HCT116 (cell line): Measurements from ENCODE around the gene MFAP2. TPM values are rescaled to one million over a fixed set of nuclear protein-coding genes. Genes with fewer than 3 reads are reported as not detected.

Experiments used
- ATAC-seq: fragments of 200-7000 bp; cut with Tn5 transposase; 2 replicates; pipeline ENCODE4 v1.9.1; 2020; ENCODE audit warnings: mild to moderate bottlenecking, moderate library complexity
- BruUV-seq: library from RNA; stranded (reverse); fragments of 400-500 nt; replicated peaks from 2 replicates; lab custom pipeline; 2021; lab: Mats Ljungman, UMichigan
- CTCF ChIA-PET: fragments of 300-600 bp; sonication (Branson Sonifier 250); formaldehyde crosslinking; loops from one replicate; lab custom pipeline; 2021; ENCODE audit warnings: antibody characterized with exemption; lab: Charles Lee
- POLR2A ChIA-PET: fragments of 300-600, 350-600 bp; sonication (Branson Sonifier 250); formaldehyde crosslinking; loops from one replicate; lab custom pipeline; 2021; ENCODE audit warnings: antibody characterized with exemption; lab: Charles Lee
- RAD21 ChIA-PET, 2 experiments: fragments of 300-600 bp; sonication (Branson Sonifier 250); formaldehyde crosslinking; loops; one replicate each; lab custom pipeline; 2023; ENCODE audit warnings: low total read pairs in 2 of 2; ENCODE audit not compliant: uncharacterized antibody in 2 of 2, unreplicated experiment in 2 of 2, low non-redundant PET in 1 of 2; lab: Charles Lee
- DNase-seq: peaks from one replicate; pipeline ENCODE4 v3.0.0-alpha.2; 2010; ENCODE audit warnings: low read depth, low spot score
- H2AFZ ChIP-seq: fragments of 200-600 bp; shearing (Covaris generic), sonication (generic); 2 replicates; pipeline ENCODE4 v1.6.1; 2017; ENCODE audit warnings: low read depth, mixed run types, mixed read lengths, antibody characterized with exemption, low read length; ENCODE audit not compliant: poor library complexity, severe bottlenecking
- H3K27ac ChIP-seq: 2 replicates; pipeline ENCODE4 v1.5.1; 2012; ENCODE audit warnings: low read depth, low read length
- H3K27me3 ChIP-seq: fragments of 200-600 bp; sonication (generic); 2 replicates; pipeline ENCODE4 v1.6.1; 2016; ENCODE audit warnings: mixed run types, low read length, mixed read lengths; ENCODE audit not compliant: insufficient read depth
- H3K36me3 ChIP-seq, 2 experiments: fragments of 200-500 bp in 1 of 2; fragments of 200-600 bp in 1 of 2; sonication (Bioruptor generic) in 1 of 2; sonication (generic) in 1 of 2; 2 replicates each; pipeline versions ENCODE4 v1.5.1 to v1.6.1; 2014 to 2016; ENCODE audit warnings: low read length in 2 of 2, inconsistent platforms in 1 of 2, mixed read lengths in 1 of 2, mixed run types in 1 of 2; ENCODE audit not compliant: insufficient read depth in 2 of 2, control insufficient read depth in 1 of 2
- H3K4me1 ChIP-seq, 2 experiments: fragments of 200-600 bp in 1 of 2; sonication (generic) in 1 of 2; 2 replicates each; pipeline versions ENCODE4 v1.5.1 to v1.6.1; 2012 to 2017; ENCODE audit warnings: low read length in 2 of 2, inconsistent platforms in 1 of 2, mild to moderate bottlenecking in 1 of 2, mixed read lengths in 1 of 2, mixed run types in 1 of 2, moderate library complexity in 1 of 2; ENCODE audit not compliant: insufficient read depth in 2 of 2, control insufficient read depth in 1 of 2
- H3K4me2 ChIP-seq: fragments of 200-600 bp; sonication (generic); 2 replicates; pipeline ENCODE4 v1.6.1; 2017; ENCODE audit warnings: mixed run types, low read length, mixed read lengths
- H3K4me3 ChIP-seq, 2 experiments: fragments of 200-600 bp in 1 of 2; sonication (generic) in 1 of 2; replicated peaks in 1 of 2; 2 replicates each; pipeline ENCODE4 v1.5.1; 2011 to 2016; ENCODE audit warnings: low read length in 2 of 2, control low read depth in 1 of 2, low read depth in 1 of 2, mild to moderate bottlenecking in 1 of 2, mixed read lengths in 1 of 2, mixed run types in 1 of 2
- H3K79me2 ChIP-seq: fragments of 200-600 bp; sonication (generic); 2 replicates; pipeline ENCODE4 v1.6.1; 2017; ENCODE audit warnings: mild to moderate bottlenecking, mixed run types, low read length, moderate library complexity, mixed read lengths; ENCODE audit not compliant: insufficient read depth
- H3K9ac ChIP-seq: fragments of 200-600 bp; sonication (generic); 2 replicates; pipeline ENCODE4 v1.6.1; 2016; ENCODE audit warnings: low read length, mixed read lengths
- H3K9me2 ChIP-seq: fragments of 200-600 bp; sonication (generic), shearing (Covaris generic); 2 replicates; pipeline ENCODE4 v1.6.1; 2017; ENCODE audit warnings: mixed run types, mild to moderate bottlenecking, moderate library complexity; ENCODE audit not compliant: insufficient read depth
- H3K9me3 ChIP-seq, 2 experiments: fragments of 200-500 bp in 1 of 2; fragments of 200-600 bp in 1 of 2; sonication (Bioruptor generic) in 1 of 2; sonication (generic) in 1 of 2; 2 replicates each; pipeline ENCODE4 v1.6.1; 2014 to 2017; ENCODE audit warnings: low read length in 2 of 2, mixed read lengths in 2 of 2, inconsistent platforms in 1 of 2, low read depth in 1 of 2, mild to moderate bottlenecking in 1 of 2, mixed run types in 1 of 2, moderate library complexity in 1 of 2; ENCODE audit not compliant: control insufficient read depth in 1 of 2, insufficient read depth in 1 of 2
- H4K20me1 ChIP-seq: fragments of 200-600 bp; sonication (generic), shearing (Covaris generic); 2 replicates; pipeline ENCODE4 v1.6.1; 2017; ENCODE audit warnings: mixed run types, mild to moderate bottlenecking, moderate library complexity; ENCODE audit not compliant: insufficient read depth
- ATF3 ChIP-seq: IDR thresholded peaks from 2 replicates; pipeline ENCODE4 v1.6.1; 2012
- CBX3 ChIP-seq: IDR thresholded peaks from 2 replicates; pipeline ENCODE4 v1.6.1; 2012; ENCODE audit warnings: low read depth
- CEBPB ChIP-seq: IDR thresholded peaks from 2 replicates; pipeline ENCODE4 v1.6.1; 2012; ENCODE audit warnings: low read depth
- EGR1 ChIP-seq: IDR thresholded peaks from 2 replicates; pipeline ENCODE4 v1.6.1; 2012; ENCODE audit warnings: low read depth
- ELF1 ChIP-seq: IDR thresholded peaks from 2 replicates; pipeline ENCODE4 v1.6.1; 2012; ENCODE audit warnings: low read depth, borderline replicate concordance
- EZH2 ChIP-seq: fragments of 200-600 bp; sonication (generic); IDR thresholded peaks from 2 replicates; pipeline ENCODE4 v1.6.1; 2017; ENCODE audit warnings: antibody characterized with exemption, mixed run types
- EZH2phosphoT487 ChIP-seq: fragments of 200-600 bp; IDR thresholded peaks from 2 replicates; pipeline ENCODE4 v1.6.1; 2018; ENCODE audit warnings: antibody characterized with exemption, borderline replicate concordance
- FOSL1 ChIP-seq: IDR thresholded peaks from 2 replicates; pipeline ENCODE4 v1.6.1; 2012; ENCODE audit warnings: low read depth
- JUND ChIP-seq: IDR thresholded peaks from 2 replicates; pipeline ENCODE4 v1.6.1; 2012
- POLR2A ChIP-seq: IDR thresholded peaks from 2 replicates; pipeline ENCODE4 v1.7.0; 2011; ENCODE audit warnings: borderline replicate concordance; ENCODE audit not compliant: insufficient read depth, insufficient read length; ENCODE audit errors: extremely low read depth
- SIN3A ChIP-seq: IDR thresholded peaks from 2 replicates; pipeline ENCODE4 v1.6.1; 2012; ENCODE audit warnings: low read depth
- TCF7L2 ChIP-seq: IDR thresholded peaks from 2 replicates; pipeline ENCODE4 v1.7.0; 2011; ENCODE audit warnings: borderline replicate concordance, inconsistent platforms; ENCODE audit not compliant: insufficient read depth, insufficient read length; ENCODE audit errors: extremely low read depth
- YY1 ChIP-seq: IDR thresholded peaks from 2 replicates; pipeline ENCODE4 v1.6.1; 2011; ENCODE audit warnings: low read length, low read depth, moderate library complexity, mild to moderate bottlenecking; ENCODE audit not compliant: insufficient replicate concordance; ENCODE audit errors: extremely low read depth
- ZFX ChIP-seq: fragments of 450-650 bp; IDR thresholded peaks from 2 replicates; pipeline ENCODE4 v1.6.1; 2017
- intact Hi-C: fragments of 100-400 bp; cut with micrococcal nuclease; formaldehyde crosslinking; loops from 2 replicates; pipeline ENCODE4 v1.10.0; 2022
- total RNA-seq: library from RNA; stranded (reverse); gene quantifications from one replicate; pipeline ENCODE4 v1.2.1, GENCODE V29; 2021; ENCODE audit not compliant: unreplicated experiment
- TF ChIP-seq, protein P1 (sequence below): IDR thresholded peaks from 2 replicates; pipeline ENCODE4 v1.6.1; 2011; ENCODE audit warnings: mild to moderate bottlenecking, low read length, moderate library complexity; ENCODE audit not compliant: insufficient replicate concordance; ENCODE audit errors: extremely low read depth
- TF ChIP-seq, protein P2 (sequence below), 3 experiments: fragments of 200-600 bp in 1 of 3; sonication (generic) in 1 of 3; IDR thresholded peaks in 2 of 3; conservative IDR thresholded peaks in 1 of 3; 2 replicates each; pipeline ENCODE4 v1.5.1; 2012 to 2017; ENCODE audit warnings: low read depth in 2 of 3, low read length in 2 of 3, antibody characterized with exemption in 1 of 3, borderline replicate concordance in 1 of 3, control low read depth in 1 of 3, mild to moderate bottlenecking in 1 of 3, mixed read lengths in 1 of 3, mixed run types in 1 of 3, moderate library complexity in 1 of 3; ENCODE audit not compliant: insufficient read depth in 1 of 3

MFAP2 gene
- total RNA-seq, 1 experiment from 2014 or later, result 63.1 TPM

GRCh38 chr1:16967095-16967575 is 13.3 kb downstream of the MFAP2 start:
- ATAC-seq, result no peak

GRCh38 chr1:16966282-16966681 is 14.1 kb downstream of the MFAP2 start:
- DNase-seq (no peak), ATAC-seq (no peak)
- H3K9me2 ChIP-seq, result no peaks in the 10 kb centered on the region
- POLR2A ChIA-PET, result interaction anchor here (1.0 kb wide), 1 partner anchor 14 kb away, joined by 3 read pairs; the partner anchor contains the start of gene MFAP2
- CTCF ChIA-PET, result interaction anchor here (1.1 kb wide), 1 partner anchor 18 kb away, joined by 3 read pairs; no protein-coding TSS in a partner anchor
- no peak overlapping the region for H3K9ac ChIP-seq
- H4K20me1 ChIP-seq, result no peaks in the 10 kb centered on the region
- H3K9me3 ChIP-seq, result no peaks in the 10 kb centered on the region
- intact Hi-C loops, result no loop called here
- no peaks in the 10 kb centered on the region for H3K79me2 ChIP-seq
- no peaks in the 10 kb centered on the region for H3K27me3 ChIP-seq
- peaks cover 3 to 8% of the 10 kb centered on the region in 2 experiments; a peak in 3 of 4 replicates for H3K4me1 ChIP-seq
- H3K4me2 ChIP-seq, result no peak overlapping the region
- no peak overlapping the region for H3K27ac ChIP-seq
- BruUV-seq, result no TSS peak
- RAD21 ChIA-PET, result no interaction called here
- H3K4me3 ChIP-seq, result no peak overlapping the region
- H3K36me3 ChIP-seq, result no peaks in the 10 kb centered on the region; a peak in 1 of 4 replicates
- H2AFZ ChIP-seq, result no peak overlapping the region
- TF ChIP-seq FOSL1, result no peak
- TF ChIP-seq CEBPB, result no peak
- TF ChIP-seq, protein P1, sequence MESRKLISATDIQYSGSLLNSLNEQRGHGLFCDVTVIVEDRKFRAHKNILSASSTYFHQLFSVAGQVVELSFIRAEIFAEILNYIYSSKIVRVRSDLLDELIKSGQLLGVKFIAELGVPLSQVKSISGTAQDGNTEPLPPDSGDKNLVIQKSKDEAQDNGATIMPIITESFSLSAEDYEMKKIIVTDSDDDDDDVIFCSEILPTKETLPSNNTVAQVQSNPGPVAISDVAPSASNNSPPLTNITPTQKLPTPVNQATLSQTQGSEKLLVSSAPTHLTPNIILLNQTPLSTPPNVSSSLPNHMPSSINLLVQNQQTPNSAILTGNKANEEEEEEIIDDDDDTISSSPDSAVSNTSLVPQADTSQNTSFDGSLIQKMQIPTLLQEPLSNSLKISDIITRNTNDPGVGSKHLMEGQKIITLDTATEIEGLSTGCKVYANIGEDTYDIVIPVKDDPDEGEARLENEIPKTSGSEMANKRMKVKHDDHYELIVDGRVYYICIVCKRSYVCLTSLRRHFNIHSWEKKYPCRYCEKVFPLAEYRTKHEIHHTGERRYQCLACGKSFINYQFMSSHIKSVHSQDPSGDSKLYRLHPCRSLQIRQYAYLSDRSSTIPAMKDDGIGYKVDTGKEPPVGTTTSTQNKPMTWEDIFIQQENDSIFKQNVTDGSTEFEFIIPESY, result no peak
- TF ChIP-seq CBX3, result no peak
- TF ChIP-seq ATF3, result no peak
- TF ChIP-seq JUND, result no peak
- TF ChIP-seq, protein P2, sequence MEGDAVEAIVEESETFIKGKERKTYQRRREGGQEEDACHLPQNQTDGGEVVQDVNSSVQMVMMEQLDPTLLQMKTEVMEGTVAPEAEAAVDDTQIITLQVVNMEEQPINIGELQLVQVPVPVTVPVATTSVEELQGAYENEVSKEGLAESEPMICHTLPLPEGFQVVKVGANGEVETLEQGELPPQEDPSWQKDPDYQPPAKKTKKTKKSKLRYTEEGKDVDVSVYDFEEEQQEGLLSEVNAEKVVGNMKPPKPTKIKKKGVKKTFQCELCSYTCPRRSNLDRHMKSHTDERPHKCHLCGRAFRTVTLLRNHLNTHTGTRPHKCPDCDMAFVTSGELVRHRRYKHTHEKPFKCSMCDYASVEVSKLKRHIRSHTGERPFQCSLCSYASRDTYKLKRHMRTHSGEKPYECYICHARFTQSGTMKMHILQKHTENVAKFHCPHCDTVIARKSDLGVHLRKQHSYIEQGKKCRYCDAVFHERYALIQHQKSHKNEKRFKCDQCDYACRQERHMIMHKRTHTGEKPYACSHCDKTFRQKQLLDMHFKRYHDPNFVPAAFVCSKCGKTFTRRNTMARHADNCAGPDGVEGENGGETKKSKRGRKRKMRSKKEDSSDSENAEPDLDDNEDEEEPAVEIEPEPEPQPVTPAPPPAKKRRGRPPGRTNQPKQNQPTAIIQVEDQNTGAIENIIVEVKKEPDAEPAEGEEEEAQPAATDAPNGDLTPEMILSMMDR (IDR thresholded peaks at IDR 0.05 in 2 of 3, conservative IDR thresholded peaks at IDR 0.05 in 1 of 3; ENCODE audit: borderline replicate concordance in 1 of 3, insufficient read depth in 1 of 3, low read depth in 2 of 3, low read length in 2 of 3), result no peak
- TF ChIP-seq EGR1, result no peak
- TF ChIP-seq EZH2, result no peak
- TF ChIP-seq TCF7L2, result no peak
- TF ChIP-seq ELF1, result no peak
- no peak for TF ChIP-seq EZH2phosphoT487
- TF ChIP-seq ZFX, result no peak
- no peak for TF ChIP-seq POLR2A

More at GRCh38 chr1:16967095-16967575, 13.3 kb downstream of the MFAP2 start:
- no TSS peak for BruUV-seq
- Histone ChIP-seq H3K79me2 (no peaks in the 10 kb centered on the region), H3K4me3 (no peak overlapping the region), H3K27me3 (no peaks in the 10 kb centered on the region), H3K4me2 (no peak overlapping the region), H3K9ac (no peak overlapping the region), H2AFZ (no peak overlapping the region), H3K9me3 (no peaks in the 10 kb centered on the region), H3K36me3 (no peaks in the 10 kb centered on the region; a peak in 1 of 4 replicates), H3K27ac (no peak overlapping the region), H3K9me2 (no peaks in the 10 kb centered on the region), H3K4me1 (peaks cover 6 to 13% of the 10 kb centered on the region in 2 experiments), H4K20me1 (no peaks in the 10 kb centered on the region)
- CTCF ChIA-PET, result interaction anchor here (1.1 kb wide), 1 partner anchor 18 kb away, joined by 3 read pairs; no protein-coding TSS in a partner anchor
- DNase-seq, result no peak
- intact Hi-C loops, result no loop called here
- POLR2A ChIA-PET, result interaction anchor here (1.0 kb wide), 1 partner anchor 13 kb away, joined by 3 read pairs; the partner anchor contains the start of gene MFAP2
- RAD21 ChIA-PET, result no interaction called here
- no peak for TF ChIP-seq CEBPB
- TF ChIP-seq SIN3A, result no peak
- no peak for TF ChIP-seq JUND
- TF ChIP-seq YY1, result no peak
